Stimulated activated CD4-positive, alpha-beta T cell treated with anti-CD3 and anti-CD28 coated beads, TNF-alpha, amount 100 ng/mL, for 48 hours (primary cell): ENCODE measurements around the gene OBSCN.

ENCODE experiments used
- DNase-seq, 3 donors: peaks; one replicate each; pipeline ENCODE4 v3.0.0-alpha.2; 2020; ENCODE audit warnings: low read depth in 3 of 3

OBSCN gene

GRCh38 chr1:228404107-228404720, 196.4 kb downstream of the OBSCN start:
- no peak for DNase-seq

DNA sequence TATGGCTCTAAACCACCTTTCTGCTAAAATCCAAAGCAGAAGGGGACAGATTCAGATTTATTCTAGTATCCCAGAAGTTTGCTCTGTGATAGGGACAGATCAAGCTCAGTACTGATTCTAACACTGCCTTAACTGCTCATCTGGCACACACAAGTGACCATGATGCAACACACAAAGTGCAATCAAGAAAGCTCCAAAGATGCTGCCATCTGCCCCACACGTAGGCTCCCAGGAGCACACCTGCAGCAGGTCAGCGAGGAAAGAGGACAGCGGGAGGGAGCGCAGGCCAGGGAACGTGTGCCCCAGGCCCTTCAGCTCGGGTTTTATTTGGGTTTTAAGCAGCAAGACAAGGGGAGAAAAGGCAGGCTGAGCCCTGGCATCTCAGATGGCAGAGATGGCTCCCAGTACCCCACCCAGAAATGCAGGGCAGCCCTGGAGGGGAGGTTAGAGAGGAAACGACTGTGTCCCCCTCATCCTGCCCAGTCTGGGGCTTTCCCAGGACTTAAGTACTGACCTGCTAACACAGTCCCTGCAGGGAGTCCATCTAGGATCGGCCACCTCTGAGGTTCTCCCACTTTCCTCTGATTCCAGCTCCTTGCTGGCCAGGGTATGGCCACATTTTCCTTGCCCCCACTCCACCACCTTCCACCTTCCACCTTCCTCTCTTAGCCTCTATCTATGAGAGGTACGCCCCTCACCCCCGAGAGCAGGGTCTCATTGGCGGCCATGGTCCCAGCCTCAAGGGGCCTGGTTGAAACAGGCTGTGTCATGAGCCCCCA, 197.5 kb downstream of the OBSCN start:
- no peak for DNase-seq

DNA sequence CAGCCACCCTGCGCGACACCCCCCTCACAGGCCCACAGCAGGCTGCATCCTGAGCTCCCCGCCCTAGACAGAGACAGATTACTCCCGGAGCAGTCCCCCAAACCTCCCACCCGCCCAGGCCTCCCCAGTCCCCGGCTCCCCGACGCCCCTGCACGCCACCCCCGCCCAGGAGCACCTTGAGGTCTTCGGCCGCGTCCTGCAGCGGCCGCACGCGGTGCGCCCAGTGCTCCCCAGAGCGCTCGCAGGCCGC, 198.1 kb downstream of the OBSCN start:
- DNase-seq = no peak

DNA sequence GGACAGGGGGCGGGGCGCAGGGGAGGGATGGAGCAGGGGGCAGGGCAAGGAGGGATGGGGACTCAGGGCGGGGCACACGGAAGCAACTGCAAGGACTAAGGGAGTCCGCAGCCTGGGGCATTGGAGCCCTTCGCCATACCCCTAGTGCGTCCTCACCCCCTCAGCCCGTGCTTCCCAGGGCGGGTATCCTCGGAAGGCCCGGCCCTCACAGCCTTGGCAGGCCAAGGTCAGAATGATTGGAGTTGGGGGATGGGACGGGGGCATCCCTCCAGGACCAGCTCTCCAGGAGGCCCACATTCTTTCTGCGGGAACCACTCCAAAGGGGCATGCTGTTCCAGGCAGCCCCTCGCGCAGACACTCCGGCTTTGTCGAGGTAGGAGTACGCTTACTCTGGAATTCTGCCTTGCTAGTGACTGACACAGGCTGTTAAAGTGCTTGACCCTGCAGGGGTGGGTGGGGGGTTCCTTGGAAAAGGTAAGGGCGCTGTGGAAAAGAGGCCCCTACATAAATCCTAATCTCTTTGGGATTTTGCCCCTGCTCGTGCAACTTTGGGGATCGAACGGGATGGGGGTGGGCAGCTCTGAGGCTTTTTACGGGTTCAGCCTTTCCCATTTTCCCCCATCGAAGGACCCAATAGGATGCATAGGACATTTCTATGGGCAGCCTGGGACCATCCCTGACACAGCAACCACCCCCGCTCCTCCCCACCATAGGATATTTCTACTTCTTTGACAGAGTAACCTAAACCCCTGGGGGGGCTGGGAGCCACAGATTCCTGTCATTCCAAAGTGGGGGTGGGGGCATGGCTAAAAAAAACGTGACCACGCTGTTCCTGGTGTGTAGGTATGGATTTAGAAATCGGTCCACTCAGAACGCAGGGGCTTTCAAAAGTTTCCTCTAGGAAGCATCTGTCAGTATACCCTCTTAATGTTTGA, 199.5 kb downstream of the OBSCN start:
- no peak for DNase-seq

- no peak for DNase-seq
Measured at GRCh38 chr1:228408041-228408868, 200.4 kb downstream of the OBSCN start.

DNA sequence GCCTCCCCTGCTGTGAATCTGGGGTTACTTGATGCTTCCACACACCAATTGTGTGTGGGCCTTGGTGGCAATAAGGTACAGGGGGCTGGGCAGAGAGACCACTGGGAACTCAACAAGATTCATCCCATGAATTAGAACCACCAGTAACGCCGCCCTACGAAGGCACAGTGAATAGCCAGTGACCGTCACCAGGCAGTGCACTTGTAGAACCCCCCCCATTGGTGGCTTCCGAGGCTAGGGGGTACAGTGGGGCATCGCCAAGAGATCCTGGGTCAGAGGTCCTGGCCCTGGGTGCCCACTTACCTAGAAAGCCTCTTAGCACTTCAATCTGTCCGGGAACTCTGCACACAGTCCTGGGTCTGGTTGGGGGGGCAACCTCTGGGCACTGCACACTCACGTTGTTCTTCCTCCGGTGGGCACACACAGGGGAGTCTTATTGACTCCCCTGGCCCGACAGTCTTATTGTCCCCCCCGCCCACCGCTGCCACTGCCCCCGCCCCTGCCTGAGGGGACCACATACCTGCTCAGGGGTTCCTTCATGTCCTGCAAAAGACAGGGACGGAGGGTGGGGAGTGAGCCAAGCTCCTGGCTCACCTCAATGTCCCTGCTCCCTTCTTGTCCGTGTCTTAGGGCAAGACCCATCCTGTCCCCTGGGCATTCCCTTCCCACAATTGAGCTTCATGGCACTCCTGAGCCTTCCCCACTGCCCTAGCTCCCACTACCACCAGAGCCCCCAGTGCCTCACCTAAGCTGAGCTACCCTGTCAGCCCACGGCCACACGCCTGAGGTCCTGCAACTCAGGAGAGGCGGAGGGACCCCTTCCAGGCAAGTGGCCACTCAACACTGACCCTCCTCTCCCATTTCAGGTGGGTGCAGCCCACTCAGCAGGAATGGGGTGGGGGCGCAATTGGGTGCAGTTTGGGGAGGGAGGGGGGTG, 201.3 kb downstream of the OBSCN start:
- no peak for DNase-seq

- no peak for DNase-seq
Measured at GRCh38 chr1:228410015-228410414, 202.2 kb downstream of the OBSCN start.

DNA sequence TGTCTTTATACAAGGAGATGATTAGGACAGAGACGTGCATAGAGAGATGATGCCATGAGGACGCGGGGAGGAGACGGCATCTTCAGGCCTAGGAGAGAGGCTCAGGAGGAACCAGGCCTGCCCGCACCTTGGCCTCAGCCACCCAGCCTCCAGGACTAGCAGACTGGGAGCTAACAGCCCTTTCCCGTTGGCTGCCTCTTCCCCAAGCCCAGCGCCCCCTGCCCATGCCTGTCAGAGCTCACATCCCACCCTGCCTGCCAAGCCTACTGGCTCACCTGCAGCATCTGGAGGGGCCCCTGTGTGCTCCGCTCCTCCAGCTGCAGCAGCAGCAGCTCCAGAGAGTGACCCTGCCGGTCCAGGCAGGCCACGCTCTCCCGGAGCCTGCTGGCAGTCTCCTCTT, 202.8 kb downstream of the OBSCN start:
- no peak for DNase-seq

DNA sequence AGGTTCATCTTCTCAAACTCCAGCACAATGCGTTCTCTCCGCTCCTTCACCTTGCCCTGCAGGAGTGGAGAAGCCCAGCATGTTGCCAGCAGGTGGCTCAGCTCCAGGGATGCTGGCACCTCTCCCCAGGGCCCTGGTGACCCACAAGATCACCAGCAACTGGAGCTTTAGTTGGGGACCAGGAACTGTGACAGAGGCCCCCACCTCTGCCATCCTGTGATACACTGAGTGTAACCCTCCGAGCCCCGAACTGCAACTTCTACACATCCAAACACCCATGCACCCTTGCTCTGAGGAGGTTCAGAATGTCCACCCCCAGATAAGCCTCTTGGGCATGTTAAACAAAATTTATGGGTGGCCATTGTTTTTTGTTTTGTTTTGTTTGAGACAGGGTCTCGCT, 203.3 kb downstream of the OBSCN start:
- no peak for DNase-seq

GRCh38 chr1:228411548-228412430, 203.9 kb downstream of the OBSCN start:
- DNase-seq = no peak

DNA sequence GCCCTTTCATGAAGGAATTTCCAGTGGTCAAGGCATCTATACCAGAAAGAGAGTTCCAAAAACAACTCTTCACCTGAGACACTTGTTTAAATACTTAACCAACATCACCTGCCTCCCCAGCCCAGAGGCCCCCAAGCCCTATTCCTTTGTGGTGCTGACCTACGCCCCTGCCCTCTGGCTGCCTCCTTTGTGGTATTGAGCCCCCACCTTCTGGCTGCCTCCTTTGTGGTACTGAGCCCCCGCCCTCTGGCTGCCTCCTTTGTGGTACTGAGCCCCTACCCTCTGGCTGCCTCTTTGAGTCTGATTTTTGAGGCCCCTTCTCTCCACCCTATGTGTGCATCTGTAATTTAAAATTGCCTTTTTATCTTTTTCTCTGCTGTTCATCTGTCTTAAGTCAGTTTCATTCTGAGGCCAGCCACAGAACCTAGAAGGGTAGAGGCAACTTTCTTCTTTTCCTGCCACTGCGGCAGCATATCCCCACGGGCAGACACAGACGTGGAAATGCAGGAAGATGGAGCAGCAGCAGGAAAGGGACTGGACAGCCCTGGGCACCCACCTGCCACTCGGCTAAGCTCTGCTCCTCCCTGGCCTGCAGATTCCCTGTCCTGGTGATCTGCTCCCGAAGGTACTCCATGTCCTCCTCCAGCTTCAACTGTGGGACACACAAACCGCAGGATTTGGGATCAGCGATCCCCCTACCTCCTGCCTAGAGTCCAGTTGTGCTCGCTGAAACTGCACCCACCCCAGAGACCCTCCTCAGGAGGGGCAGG, 205.6 kb downstream of the OBSCN start:
- no peak for DNase-seq

DNA sequence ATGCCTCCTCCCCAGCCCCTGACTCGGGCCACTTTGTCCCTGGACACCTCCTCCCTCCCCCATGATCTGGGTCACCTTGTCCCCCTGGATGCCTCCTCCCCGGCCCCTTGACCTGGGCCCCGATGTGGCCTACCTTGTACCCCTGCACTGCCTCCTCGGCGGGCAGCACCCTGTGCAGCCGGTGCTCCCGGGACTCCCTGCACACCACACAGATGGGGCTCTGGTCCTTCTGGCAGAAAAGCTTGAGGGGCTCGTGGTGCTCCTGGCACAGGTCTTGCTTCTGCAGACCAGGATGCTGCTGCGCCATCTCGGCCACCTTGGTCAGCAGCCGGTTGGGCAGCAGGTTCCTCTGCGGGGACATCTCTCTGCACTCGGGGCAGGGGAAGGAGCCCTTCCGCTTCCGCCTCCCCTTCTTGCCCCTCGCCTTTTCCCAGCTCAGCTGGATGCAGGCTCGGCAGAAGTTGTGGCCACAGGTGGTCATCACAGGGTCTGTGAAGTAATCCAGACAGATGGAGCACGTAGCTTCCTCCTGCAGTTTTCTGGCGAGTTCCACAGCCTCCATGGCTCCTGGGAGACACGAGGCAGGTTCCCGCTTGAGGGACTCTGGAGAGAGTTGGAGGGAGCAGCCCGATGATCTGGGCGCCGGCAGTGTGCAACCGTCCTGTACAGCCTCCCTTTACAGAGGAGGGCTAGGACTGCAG, 206.8 kb downstream of the OBSCN start:
- DNase-seq = no peak

DNA sequence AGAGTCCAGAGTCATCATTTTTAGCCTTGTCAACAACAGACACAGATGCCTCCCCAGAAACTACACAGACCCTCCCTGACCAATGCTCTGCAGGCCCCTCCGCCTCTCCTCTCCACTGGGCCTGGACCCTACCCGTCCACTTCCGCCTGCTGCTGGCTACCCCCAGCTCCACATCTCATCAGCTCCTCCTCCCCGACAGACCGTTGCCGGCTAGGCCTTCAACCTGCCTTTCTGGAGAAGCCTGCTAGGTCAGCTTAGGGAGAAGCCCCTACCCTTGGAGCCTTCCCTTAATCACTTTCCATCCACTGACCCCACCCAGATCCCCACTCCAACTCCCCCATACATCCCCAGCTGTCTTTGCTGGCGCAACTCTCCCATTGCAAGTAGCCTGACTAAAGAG, 207.4 kb downstream of the OBSCN start:
- no peak for DNase-seq

DNA sequence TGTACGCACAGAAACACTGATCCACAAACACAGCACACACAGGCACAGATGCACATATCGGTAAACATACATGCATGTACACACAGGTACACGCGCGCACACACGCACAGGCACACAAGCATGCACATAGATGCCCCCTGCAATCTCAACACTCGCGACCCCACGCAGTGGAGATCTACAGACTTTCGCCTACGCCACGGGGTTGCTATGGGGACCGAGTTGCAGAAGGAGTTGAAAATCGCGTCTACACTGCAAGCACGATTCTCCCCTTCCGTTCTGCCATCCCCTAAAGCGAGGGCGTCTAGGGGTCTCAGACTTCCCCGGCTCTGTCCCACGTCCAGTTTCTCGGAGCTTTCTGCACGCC, 208.0 kb downstream of the OBSCN start:
- DNase-seq = no peak

DNA sequence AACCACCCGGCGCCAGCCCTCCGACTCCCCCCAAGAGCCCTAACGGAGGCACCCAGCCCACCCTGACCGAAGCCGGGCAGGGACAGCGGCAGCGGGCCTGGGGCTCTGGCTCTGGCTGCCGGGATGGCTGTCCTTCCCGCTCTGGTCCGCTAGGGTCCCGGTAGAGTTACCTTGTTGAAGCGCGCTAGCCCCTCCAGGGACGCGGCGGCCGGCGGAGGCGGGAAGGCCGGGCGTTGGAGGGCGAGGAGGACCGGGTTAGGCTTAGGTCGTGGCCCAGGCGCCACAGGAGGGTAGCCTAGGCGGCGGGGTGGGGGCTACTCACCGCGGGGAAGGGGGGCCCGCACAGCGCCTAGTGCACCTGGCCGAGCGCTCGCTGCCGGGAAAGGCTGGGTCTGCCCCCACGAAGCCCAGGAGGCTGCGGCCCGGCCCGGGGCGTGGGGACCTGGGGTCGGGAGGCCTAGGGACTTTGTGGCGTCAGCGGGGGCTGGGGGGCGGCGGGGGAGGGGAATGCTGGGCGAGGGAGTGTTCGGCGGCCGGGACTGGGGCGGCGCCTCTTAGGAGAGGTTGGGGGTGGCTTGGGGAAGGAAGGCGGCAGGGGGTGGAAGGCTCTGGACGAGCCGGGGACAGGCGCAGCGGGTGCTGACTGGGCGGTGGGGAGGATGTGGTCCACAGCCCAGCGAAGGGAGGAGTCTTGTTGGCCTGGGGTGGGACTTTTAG, 208.5 kb downstream of the OBSCN start, which contains the start of gene TRIM17:
Gene TRIM17, minus strand, starts transcription at position 645 of the 717 bp plus-strand sequence. CDS start 1,789 bp downstream, outside the sequence.
- peak in 2 of 3 donors; percentile 9 to 24 for DNase-seq

DNA sequence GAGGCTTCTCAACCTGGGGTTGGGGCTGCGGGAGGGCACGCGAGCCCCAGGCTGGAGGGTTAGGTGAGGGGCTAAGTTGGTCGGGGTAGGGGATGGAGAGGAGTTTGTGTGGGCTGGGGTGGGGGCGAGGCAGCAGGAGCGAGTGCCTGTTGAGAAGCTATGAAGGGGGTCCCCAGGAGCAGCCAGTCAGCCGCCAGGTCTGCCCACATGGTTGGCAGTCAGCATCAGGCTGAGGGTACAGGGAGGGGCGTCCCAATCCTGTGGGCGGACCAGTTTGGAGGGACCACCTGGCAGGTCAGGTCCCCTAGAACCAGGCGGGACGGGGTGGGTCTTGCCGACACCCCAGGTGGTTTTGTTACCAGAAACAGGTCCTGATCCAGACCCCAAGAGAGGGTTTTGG, 209.2 kb downstream of the OBSCN start:
- DNase-seq = no peak

GRCh38 chr1:228417483-228418203, 209.8 kb downstream of the OBSCN start:
- no peak for DNase-seq
